GM23338 (cell line): ENCODE results near the gene KIAA1217. TPM values are rescaled to one million over a fixed set of nuclear protein-coding genes. Genes with fewer than 3 reads are reported as not detected.

ENCODE experiments used
- ATAC-seq: fragments of 200-7000 bp; cut with Tn5 transposase; 3 replicates; pipeline ENCODE4 v1.9.1; 2020
- DNase-seq: peaks from one replicate; pipeline ENCODE4 v3.0.0-alpha.2; 2015; ENCODE audit warnings: low spot score
- H2AFZ ChIP-seq: fragments of 200-600 bp; sonication (generic); 2 replicates; pipeline ENCODE4 v1.8.0; 2016; ENCODE audit warnings: antibody characterized with exemption, mild to moderate bottlenecking, moderate library complexity
- H3F3A ChIP-seq: fragments of 200-600 bp; sonication (generic); replicated peaks from 2 replicates; pipeline ENCODE4 v1.8.0; 2017; ENCODE audit warnings: antibody characterized with exemption, mixed run types, low read depth
- H3K27ac ChIP-seq: fragments of 200-600 bp; sonication (generic); 2 replicates; pipeline ENCODE4 v1.6.1; 2016; ENCODE audit warnings: low read depth
- H3K27me3 ChIP-seq: fragments of 200-600 bp; sonication (generic); 2 replicates; pipeline ENCODE4 v1.8.0; 2016; ENCODE audit warnings: mild to moderate bottlenecking, mixed run types, moderate library complexity; ENCODE audit not compliant: insufficient read depth
- H3K36me3 ChIP-seq: fragments of 200-600 bp; sonication (generic); 2 replicates; pipeline ENCODE4 v1.8.0; 2016; ENCODE audit warnings: mild to moderate bottlenecking; ENCODE audit not compliant: insufficient read depth
- H3K4me1 ChIP-seq: fragments of 200-600 bp; sonication (generic); 2 replicates; pipeline ENCODE4 v1.8.0; 2016; ENCODE audit warnings: mild to moderate bottlenecking, moderate library complexity; ENCODE audit not compliant: insufficient read depth
- H3K4me2 ChIP-seq: fragments of 200-600 bp; sonication (generic); 2 replicates; pipeline ENCODE4 v1.7.1; 2017; ENCODE audit warnings: mixed run types
- H3K4me3 ChIP-seq: fragments of 200-600 bp; sonication (generic); 2 replicates; pipeline ENCODE4 v1.6.1; 2016; ENCODE audit warnings: mixed run types
- H3K79me2 ChIP-seq: fragments of 200-600 bp; sonication (generic); replicated peaks from 2 replicates; pipeline ENCODE4 v1.8.0; 2017; ENCODE audit warnings: mild to moderate bottlenecking; ENCODE audit not compliant: insufficient read depth
- H3K9me2 ChIP-seq: fragments of 200-600 bp; sonication (generic); 2 replicates; pipeline ENCODE4 v1.8.0; 2017; ENCODE audit not compliant: insufficient read depth
- H4K20me1 ChIP-seq: fragments of 200-600 bp; sonication (generic); replicated peaks from 2 replicates; pipeline ENCODE4 v1.8.0; 2017; ENCODE audit warnings: mild to moderate bottlenecking; ENCODE audit not compliant: insufficient read depth
- H3K27ac Mint-ChIP-seq: 2 replicates; pipeline ENCODE4 v1.8.0; 2020; ENCODE audit warnings: inconsistent platforms, mild to moderate bottlenecking, moderate library complexity, mixed read lengths
- H3K27me3 Mint-ChIP-seq: 3 replicates; pipeline ENCODE4 v1.8.0; 2022; ENCODE audit warnings: low read depth, mild to moderate bottlenecking, moderate library complexity, mixed read lengths, inconsistent platforms; ENCODE audit not compliant: insufficient read depth, poor library complexity
- H3K36me3 Mint-ChIP-seq: 3 replicates; pipeline ENCODE4 v1.8.0; 2021; ENCODE audit warnings: low read depth, mild to moderate bottlenecking, inconsistent platforms, moderate library complexity, mixed read lengths
- H3K4me1 Mint-ChIP-seq: 3 replicates; pipeline ENCODE4 v1.8.0; 2020; ENCODE audit warnings: mild to moderate bottlenecking, inconsistent platforms, mixed read lengths
- H3K4me3 Mint-ChIP-seq: 3 replicates; pipeline ENCODE4 v1.8.0; 2021; ENCODE audit warnings: moderate library complexity, mild to moderate bottlenecking, inconsistent platforms, mixed read lengths
- H3K9me3 Mint-ChIP-seq: 3 replicates; pipeline ENCODE4 v1.8.0; 2020; ENCODE audit warnings: moderate library complexity, mild to moderate bottlenecking, inconsistent platforms, mixed read lengths
- CREB1 ChIP-seq: fragments of 250-450 bp; sonication (Bioruptor Pico); IDR thresholded peaks from 2 replicates; pipeline ENCODE4 v1.5.0; 2020; ENCODE audit warnings: low read depth, mild to moderate bottlenecking, moderate library complexity
- CTCF ChIP-seq, 2 experiments: fragments of 200-600 bp in 1 of 2; sonication (generic) in 1 of 2; conservative IDR thresholded peaks; 2 replicates each; pipeline versions ENCODE4 v1.5.1 to v1.6.1; 2016 to 2017; ENCODE audit warnings: antibody characterized with exemption in 2 of 2, low read depth in 2 of 2, mild to moderate bottlenecking in 2 of 2, moderate library complexity in 1 of 2
- ETS1 ChIP-seq: IDR thresholded peaks from 2 replicates; pipeline ENCODE4 v1.6.1; 2016; ENCODE audit warnings: antibody characterized with exemption
- EZH2 ChIP-seq: fragments of 200-600 bp; sonication (generic); IDR thresholded peaks from one replicate; pipeline ENCODE4 v1.8.0; 2017; ENCODE audit warnings: antibody characterized with exemption, mild to moderate bottlenecking, low read depth; ENCODE audit not compliant: unreplicated experiment
- EZH2phosphoT487 ChIP-seq: fragments of 200-600 bp; sonication (generic); IDR thresholded peaks from one replicate; pipeline ENCODE4 v1.8.1; 2018; ENCODE audit warnings: antibody characterized with exemption; ENCODE audit not compliant: unreplicated experiment
- JUNB ChIP-seq: IDR thresholded peaks from one replicate; pipeline ENCODE4 v1.6.1; 2016; ENCODE audit warnings: antibody characterized with exemption; ENCODE audit not compliant: unreplicated experiment
- NANOG ChIP-seq: IDR thresholded peaks from 2 replicates; pipeline ENCODE4 v1.6.1; 2016; ENCODE audit warnings: antibody characterized with exemption, borderline replicate concordance
- POLR2AphosphoS5 ChIP-seq: IDR thresholded peaks from 2 replicates; pipeline ENCODE4 v1.6.1; 2016; ENCODE audit warnings: antibody characterized with exemption, low read depth
- REST ChIP-seq: IDR thresholded peaks from one replicate; pipeline ENCODE4 v1.6.1; 2018; ENCODE audit warnings: antibody characterized with exemption; ENCODE audit not compliant: unreplicated experiment
- STAT1 ChIP-seq: IDR thresholded peaks from one replicate; pipeline ENCODE4 v1.6.1; 2016; ENCODE audit warnings: antibody characterized with exemption; ENCODE audit not compliant: unreplicated experiment
- ZNF114 ChIP-seq: fragments of 250-450 bp; sonication (Bioruptor Pico); IDR thresholded peaks from 2 replicates; pipeline ENCODE4 v1.5.0; 2020; ENCODE audit warnings: mild to moderate bottlenecking, moderate library complexity
- ZNF331 ChIP-seq: fragments of 250-450 bp; sonication (Bioruptor Pico); IDR thresholded peaks from 2 replicates; pipeline ENCODE4 v1.5.0; 2020; ENCODE audit warnings: low read depth, mild to moderate bottlenecking, moderate library complexity
- ZNF462 ChIP-seq: fragments of 250-450 bp; sonication (Bioruptor Pico); IDR thresholded peaks from 2 replicates; pipeline ENCODE4 v1.5.0; 2020; ENCODE audit warnings: mild to moderate bottlenecking, moderate library complexity
- polyA plus RNA-seq: library from polyadenylated mRNA; unstranded; fragments of >200 nt; fragmentation: Nextera tagmentation; extraction: Ambion mirVana; gene quantifications from 2 replicates; pipeline ENCODE4 v1.2.1, GENCODE V29; 2016
- total RNA-seq: library from RNA; depleted of rRNA; stranded (reverse); fragments of >200 nt; shearing (Covaris generic); gene quantifications from 2 replicates; pipeline ENCODE4 v1.2.3, GENCODE V29; 2014

KIAA1217 gene
- total and polyA plus RNA-seq, 2 experiments from 2014 or later = 6.4 to 9.1 TPM

GRCh38 chr10:24259365-24260130 lies 50.6 kb downstream of the KIAA1217 start:
- Mint-ChIP-seq H3K36me3 (peaks cover 2% of the 10 kb centered on the region; the same call in 1 of the 3 replicates), H3K27ac (peak overlapping the region; percentile 50; the same call in 1 of the 2 replicates), H3K4me3 (no peak overlapping the region), H3K9me3 (no peaks in the 10 kb centered on the region), H3K27me3 (no peaks in the 10 kb centered on the region), H3K4me1 (peaks cover 34% of the 10 kb centered on the region)
- TF ChIP-seq POLR2AphosphoS5 = no peak
- TF ChIP-seq NANOG = no peak
- no peak for TF ChIP-seq EZH2phosphoT487
- no peak for TF ChIP-seq EZH2
- TF ChIP-seq ZNF331 = no peak
- no peak for TF ChIP-seq CREB1 (CRISPR knock-in tag)
- TF ChIP-seq JUNB = no peak
- no peak for TF ChIP-seq CTCF (conservative IDR thresholded peaks at IDR 0.05; ENCODE audit: low read depth in 2 of 2)
- no peak for TF ChIP-seq ZNF462 (CRISPR knock-in tag)
- no peak for TF ChIP-seq STAT1
- no peak for TF ChIP-seq REST
- TF ChIP-seq ZNF114 (CRISPR knock-in tag) = no peak
- no peak for TF ChIP-seq ETS1
- Histone ChIP-seq H2AFZ (no peak overlapping the region), H3K27me3 (no peaks in the 10 kb centered on the region), H3K4me3 (no peak overlapping the region), H3K9me2 (no peaks in the 10 kb centered on the region; the same call in 1 of the 2 replicates), H3K79me2 (0 out of 2 replicates have a peak, but pooled peaks cover 4% of the 10 kb centered on the region), H3K4me2 (no peak overlapping the region), H3F3A (no peaks in the 10 kb centered on the region), H3K27ac (no peak overlapping the region), H3K36me3 (no peaks in the 10 kb centered on the region), H4K20me1 (no peaks in the 10 kb centered on the region), H3K4me1 (peaks cover 39% of the 10 kb centered on the region)
- DNase-seq (no peak), ATAC-seq (no peak)
